KOPT-K1 (cell line): ENCODE measurements around the gene CAMK2N1.

Experiments used
- H3K27ac ChIP-seq: fragments of 200-600 bp; sonication (generic); 2 replicates; pipeline ENCODE4 v1.5.1; 2016; ENCODE audit warnings: antibody characterized with exemption, mild to moderate bottlenecking, low read depth, low read length; ENCODE audit not compliant: poor library complexity, severe bottlenecking
- H3K36me3 ChIP-seq: fragments of 200-600 bp; sonication (generic); 2 replicates; pipeline ENCODE4 v1.5.1; 2017; ENCODE audit warnings: antibody characterized with exemption, mild to moderate bottlenecking, low read length, moderate library complexity; ENCODE audit not compliant: insufficient read depth
- H3K9me3 ChIP-seq: fragments of 200-600 bp; sonication (generic); 2 replicates; pipeline ENCODE4 v1.5.1; 2017; ENCODE audit warnings: antibody characterized with exemption, low read length, mild to moderate bottlenecking; ENCODE audit not compliant: insufficient read depth, poor library complexity, severe bottlenecking

CAMK2N1 gene

DNA sequence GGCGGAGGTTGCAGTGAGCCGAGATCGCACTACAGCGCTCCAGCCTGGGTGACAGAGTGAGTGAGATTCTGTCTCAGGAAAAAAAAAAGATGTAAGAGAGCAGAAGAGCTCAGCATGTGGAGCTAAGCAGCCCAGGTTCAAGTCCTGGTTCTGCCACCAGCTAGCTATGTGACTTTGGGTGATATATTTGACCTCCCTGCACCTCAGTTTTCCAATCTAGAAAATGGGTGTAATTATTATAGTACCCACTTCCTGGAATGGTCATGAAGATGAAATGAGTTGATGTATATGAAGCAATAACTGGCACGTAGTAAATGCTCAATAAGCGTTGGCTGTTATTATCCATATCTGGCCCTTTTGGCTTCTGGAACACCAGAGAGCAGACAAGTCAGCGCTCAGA lies 38.2 kb downstream of the CAMK2N1 start:
- Histone ChIP-seq H3K9me3 (no peaks in the 10 kb centered on the region), H3K27ac (no peak overlapping the region), H3K36me3 (no peaks in the 10 kb centered on the region)

DNA sequence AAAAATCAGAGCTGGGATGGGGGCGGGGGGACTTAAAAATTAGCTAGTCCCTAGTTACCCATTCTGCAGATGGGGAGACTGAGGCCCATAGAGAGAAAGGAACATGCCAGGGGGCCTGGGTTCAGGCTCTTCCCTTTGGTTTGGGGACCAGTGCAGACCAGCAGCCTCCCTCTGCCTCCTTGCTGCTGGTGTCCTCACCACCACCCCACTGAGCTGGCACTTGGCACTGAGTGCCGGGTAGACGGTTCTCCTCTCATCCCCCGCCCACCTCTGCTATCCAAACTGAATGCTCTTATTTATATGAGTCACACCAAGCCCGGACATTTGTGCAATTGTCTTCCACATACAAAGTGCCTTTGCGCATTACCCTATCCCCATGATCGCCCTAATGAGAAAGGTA lies 39.2 kb downstream of the CAMK2N1 start:
- Histone ChIP-seq H3K9me3 (no peaks in the 10 kb centered on the region), H3K27ac (no peak overlapping the region)

DNA sequence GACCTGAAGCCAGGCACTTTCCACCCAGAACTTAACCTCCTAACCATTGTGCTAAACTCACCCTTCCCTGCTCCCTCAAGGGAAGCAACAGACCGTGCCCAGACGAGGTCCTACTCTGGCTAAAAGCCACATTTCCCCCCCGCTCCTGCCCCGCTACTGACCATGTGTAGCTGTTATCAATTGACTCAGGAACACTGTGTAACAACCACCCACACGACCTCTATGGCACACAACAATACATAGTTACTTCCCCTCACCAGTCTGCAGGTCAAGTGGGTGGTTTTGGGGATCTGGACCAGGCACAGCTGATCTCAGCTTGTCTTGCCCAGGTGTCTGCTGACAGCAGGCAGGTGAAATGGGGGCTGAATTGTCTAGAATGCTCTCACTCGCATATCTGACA lies 40.1 kb downstream of the CAMK2N1 start:
- H3K9me3 ChIP-seq: no peaks in the 10 kb centered on the region
- no peak overlapping the region for H3K27ac ChIP-seq
- H3K36me3 ChIP-seq: no peaks in the 10 kb centered on the region

More for the DNA sequence above, 39.2 kb downstream of the CAMK2N1 start:
- no peaks in the 10 kb centered on the region for H3K36me3 ChIP-seq

DNA sequence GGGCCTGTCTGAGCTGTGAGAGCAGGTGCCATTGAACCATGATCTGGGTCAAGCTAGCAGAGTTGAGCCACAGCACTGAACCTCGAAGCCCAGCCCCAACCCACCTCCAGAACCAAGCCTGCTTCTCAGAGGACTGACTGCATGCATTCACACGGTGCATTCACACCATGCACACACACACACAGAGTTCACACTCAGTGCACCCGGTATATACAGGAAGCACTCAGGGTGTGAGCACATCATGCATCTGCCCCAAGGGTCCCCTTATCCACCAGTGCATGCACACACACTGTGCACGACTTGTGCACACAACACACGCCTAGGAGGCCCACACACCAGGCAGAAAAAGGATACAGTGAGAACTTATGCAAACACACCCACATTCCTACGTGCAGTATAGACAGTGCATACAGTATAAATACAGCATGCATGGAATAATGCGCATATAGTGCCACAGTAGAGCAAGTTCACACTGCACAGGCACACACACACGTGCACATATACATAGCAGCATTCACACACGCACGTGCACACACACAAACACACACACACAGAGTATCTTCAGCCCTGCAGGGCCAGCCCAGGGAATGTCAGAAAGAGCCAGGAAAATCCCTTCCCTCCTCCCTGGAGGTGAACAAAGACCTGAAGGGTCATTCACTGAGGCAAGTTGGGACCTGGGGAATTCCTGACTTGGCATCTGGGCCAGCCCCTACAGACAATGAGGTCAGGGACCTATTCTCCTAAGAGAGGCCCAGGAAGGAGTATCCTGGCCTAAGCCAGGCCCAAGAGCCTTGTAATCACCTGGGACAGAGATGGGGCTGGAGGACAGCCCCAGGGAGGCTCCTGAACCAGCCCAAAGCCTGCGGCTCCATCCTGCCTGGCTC lies 42.1 kb downstream of the CAMK2N1 start:
- H3K9me3 ChIP-seq: no peaks in the 10 kb centered on the region
- H3K36me3 ChIP-seq: no peaks in the 10 kb centered on the region
- H3K27ac ChIP-seq: no peak overlapping the region

DNA sequence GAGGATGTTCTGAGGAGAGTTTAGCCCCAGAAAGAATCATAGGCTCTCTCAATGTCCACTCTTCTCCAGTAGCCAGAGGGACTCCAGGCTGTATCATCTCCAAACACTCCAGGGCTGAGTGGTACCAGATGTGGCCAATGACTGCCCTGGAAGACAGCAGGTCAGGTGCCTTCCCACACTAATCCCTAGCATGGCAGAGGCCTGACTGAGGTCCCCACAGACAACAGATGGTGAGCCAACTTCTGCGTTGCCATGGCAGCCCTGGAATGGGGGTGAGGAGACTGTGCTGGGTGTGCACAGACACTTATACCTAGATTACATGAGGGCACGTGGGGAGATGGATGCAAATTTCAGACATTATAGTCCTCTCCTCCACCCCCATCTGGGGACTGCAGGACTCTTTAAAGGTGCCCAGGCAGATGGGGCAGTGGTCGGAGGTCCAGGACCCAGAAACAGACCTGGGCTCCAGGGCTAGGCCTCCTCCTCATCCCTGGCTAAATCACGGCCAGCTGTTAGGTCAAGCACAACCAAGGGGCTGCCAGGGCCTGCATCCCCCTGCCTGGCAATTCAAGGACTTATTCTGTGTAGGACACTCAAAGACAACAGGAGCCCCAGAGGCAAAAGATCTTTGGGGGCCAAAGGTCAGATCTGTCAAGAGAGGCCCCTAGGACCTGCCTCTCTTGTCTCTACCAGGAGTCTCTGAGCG lies 42.9 kb downstream of the CAMK2N1 start:
- H3K9me3 ChIP-seq: no peaks in the 10 kb centered on the region
- no peak overlapping the region for H3K27ac ChIP-seq
- no peaks in the 10 kb centered on the region for H3K36me3 ChIP-seq

DNA sequence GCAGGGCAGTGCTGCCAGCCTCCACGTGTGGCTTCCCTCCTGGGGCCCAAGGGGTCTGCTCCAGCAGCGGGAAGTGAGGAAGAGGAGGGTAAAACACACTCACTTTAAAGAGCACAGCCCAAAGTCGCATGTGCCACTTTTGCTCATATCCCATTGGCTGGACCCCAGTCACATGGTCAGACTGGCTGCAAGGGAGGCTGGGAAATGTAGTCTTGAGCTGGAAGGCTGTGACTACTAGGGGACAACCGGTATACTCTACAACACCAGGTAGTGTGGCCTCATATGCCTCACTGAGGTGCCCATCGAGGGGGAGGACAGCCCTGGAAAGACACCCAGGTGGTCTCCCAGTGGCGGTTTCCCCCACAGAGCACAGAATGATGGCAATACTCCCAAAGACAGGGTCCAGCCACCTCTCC lies 45.2 kb downstream of the CAMK2N1 start:
- no peaks in the 10 kb centered on the region for H3K9me3 ChIP-seq
- H3K36me3 ChIP-seq: no peaks in the 10 kb centered on the region
- no peak overlapping the region for H3K27ac ChIP-seq

DNA sequence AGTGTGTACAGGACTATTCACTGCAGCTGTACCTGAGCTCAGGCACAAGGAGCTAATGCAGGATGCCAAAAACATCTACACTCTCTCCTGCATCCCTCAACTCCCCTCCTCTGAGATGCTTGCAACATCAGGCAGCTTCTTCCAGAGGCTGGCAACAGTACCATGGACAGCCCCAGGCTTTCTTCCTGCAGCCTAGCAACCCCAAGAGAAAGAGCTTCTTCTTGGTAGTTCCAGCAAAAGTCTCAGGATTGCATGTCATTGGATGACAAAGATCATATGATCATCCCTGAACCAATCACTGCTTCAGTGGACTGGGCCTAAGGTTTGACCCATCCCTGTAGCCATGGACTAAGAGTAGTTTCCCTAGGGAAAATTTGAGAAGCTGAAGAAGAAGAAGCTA lies 46.7 kb downstream of the CAMK2N1 start:
- H3K27ac ChIP-seq: no peak overlapping the region
- no peaks in the 10 kb centered on the region for H3K9me3 ChIP-seq
- no peaks in the 10 kb centered on the region for H3K36me3 ChIP-seq

DNA sequence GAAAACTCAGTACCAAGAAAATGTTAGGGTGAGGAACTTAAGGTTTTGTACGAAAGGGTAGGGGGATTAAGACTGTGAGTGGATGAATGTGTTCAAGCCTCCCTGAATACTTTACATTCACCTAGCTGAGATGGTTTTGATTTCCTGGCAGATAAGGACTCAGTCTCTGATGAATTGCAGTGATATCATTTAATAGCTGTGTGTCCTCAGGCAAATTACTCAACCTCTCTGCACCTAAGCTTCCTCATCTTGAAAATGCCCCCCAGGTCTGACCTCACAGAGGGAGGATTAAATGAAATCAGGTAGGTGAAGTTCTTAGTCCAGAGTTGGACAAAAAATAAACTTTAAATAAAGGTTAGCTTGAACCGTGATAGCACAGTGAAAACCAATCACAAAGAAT lies 48.4 kb downstream of the CAMK2N1 start:
- Histone ChIP-seq H3K9me3 (no peaks in the 10 kb centered on the region), H3K27ac (no peak overlapping the region), H3K36me3 (no peaks in the 10 kb centered on the region)

DNA sequence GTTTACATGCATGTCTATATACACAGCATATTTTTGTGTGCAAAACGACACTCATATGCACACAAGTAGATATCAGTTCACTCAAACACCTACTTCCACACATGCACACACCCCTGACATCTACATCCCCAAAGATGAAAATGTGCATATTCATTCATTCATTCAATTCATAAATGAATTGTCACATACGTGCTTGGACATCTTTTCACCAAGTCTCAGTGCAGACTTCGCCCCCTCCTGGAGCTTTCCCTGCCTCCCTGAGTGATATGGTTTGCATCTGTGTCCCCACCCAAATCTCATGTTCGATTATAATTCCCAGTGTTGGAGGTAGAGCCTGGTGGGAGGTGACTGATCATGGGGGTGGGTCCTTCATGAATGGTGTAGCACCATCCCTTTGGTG lies 53.1 kb downstream of the CAMK2N1 start:
- Histone ChIP-seq H3K36me3 (no peaks in the 10 kb centered on the region), H3K9me3 (no peaks in the 10 kb centered on the region), H3K27ac (no peak overlapping the region)
